ENCODE data around the gene TDRD12.
"Not testable (repeated sequence)": the region's sequence is repeated elsewhere in the genome, so short reads cannot be mapped to it uniquely, and the experiment has no call there.

Gene TDRD12

DNA sequence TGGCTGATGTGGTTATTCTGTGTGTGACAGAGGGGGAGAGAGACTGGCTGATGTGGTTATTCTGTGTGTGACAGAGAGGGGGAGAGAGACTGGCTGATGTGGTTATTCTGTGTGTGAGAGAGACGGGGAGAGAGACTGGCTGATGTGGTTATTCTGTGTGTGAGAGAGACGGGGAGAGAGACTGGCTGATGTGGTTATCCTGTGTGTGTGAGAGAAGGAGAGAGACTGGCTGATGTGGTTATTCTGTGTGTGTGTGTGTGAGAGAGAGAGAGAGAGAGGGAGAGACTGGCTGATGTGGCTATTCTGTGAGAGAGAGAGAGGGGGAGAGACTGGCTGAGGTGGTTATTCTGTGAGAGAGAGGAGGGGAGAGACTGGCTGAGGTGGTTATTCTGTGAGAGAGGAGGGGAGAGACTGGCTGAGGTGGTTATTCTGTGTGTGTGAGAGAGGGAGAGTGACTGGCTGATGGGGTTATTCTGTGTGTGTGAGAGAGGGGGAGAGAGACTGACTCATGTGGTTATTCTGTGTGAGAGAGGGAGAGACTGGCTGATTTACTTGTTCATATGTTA, 27.1 kb downstream of the TDRD12 start:
- peak in 2 of 51 donors; percentile 4 to 13 for DNase-seq

DNA sequence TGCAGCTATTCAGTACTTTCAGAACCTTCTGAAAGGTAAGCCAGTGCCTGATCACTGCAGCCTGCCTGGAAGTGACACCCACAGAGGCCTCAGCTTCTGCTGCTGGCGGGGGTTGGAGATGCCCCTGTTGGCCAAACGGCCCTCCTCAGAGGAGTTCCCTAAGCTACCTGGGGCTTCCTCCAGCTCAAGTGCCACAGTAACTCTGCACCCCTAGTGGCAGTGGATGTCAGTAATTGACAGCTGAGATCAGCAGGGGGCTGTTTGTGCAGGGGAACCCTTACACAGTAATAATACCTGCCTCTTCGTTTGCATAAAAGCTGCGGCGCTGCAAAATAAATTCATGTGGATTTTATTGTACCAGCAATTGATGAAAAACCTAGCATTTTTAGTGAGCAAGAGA, 28.9 kb downstream of the TDRD12 start:
- DNase-seq, result no peak

DNA sequence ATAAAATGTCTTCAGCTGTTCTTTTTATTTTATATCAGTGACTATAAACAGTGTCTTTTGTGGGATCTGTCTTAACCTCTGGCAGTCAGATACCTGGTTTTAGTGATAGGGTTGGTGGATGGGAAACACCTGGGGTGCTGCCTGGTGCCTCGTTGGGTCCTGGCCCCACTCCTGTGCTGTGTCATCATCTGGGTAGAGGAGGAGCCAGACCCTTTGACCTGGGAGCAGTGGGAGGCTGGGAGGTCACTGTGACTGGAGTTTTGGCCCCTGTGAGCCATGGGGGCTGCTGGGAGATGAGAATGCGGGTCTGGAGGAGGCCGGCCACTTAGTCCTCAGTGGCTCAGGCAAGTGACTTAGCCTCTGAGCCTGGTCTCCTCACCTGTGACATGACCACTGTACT, 29.4 kb downstream of the TDRD12 start:
- no peak for DNase-seq

DNA sequence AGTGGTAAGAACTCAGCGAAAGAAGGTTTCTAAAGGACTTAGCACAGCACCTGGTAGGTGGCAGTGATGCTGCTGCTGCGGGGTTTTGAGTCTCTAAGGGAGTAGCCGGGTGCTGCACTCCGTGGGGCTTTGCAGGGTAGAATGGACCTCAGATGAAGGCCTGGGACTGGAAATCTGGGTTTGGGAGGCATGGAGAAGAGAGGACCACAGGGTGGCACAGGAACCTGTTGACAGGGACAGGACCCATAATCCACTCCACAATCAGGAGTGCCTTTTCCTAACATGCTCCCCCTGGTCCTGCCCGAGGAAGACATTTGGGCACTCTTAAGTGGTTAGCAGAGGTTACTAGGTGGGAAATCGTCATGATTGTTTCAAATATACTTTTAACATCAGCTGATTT, 29.8 kb downstream of the TDRD12 start:
- DNase-seq, result no peak

DNA sequence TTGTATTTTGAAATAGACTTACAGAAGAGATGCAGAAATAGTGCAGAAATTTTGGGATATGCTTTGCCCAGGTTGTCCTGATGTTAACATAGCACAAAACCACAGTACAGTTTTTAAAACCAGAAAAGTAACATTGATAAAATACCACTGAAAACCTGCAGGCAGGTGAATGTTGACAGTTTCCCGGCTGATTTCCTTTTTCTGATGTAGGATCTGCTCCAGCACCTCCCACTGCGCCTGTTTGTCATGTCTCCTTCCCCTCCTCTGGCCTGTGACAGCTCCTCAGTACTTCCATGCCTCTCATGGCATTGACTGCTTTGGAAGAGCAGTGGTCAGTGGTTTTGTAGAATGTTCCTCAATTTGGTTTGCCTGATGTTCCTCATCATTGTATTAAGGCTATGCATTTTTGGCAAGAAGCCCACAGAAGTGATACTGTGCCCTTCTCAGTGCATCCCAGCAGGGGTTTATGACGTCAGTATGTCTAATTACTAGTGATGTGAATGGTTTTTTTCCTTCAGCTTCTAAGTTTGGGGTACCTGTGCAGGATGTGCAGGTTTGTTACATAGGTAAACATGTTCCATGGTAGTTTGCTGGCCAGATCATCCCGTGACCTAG, 31.0 kb downstream of the TDRD12 start:
- DNase-seq, result no peak

DNA sequence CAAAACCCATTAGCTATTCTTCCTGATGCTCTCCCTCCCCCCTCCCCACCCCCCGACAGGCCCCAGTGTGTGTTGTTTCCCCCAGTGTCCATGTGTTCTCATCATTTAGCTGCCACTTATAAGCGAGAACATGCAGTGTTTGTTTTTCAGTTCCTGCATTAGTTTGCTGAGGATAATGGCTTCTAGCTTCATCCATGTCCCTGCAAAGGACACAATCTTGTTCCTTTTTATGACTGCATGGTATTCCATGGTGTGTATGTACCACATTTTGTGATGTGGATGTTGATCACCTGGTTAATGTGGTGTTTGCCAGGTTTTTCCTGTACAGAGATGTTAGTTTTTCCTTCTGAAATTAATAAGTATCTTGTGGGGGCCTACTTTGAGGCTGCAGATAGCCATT, 31.5 kb downstream of the TDRD12 start:
- no peak for DNase-seq

DNA sequence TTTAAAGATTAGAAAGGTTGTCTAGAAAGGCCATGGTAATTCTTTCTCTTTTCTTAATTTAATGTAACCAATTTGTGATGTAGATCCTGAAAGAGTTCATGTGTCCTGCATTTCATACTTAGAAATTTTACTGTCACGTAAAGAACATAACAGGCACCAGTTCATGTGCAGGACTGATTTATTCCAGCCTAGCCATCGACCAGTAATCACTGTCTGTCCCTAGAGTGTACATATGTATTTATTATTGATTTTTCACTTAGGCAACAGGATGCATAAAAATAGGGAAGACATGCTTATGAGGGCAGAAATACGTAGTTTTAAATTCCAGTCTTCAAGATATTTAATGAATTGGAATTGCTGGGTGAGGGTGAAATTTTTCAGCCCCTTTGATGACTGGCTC, 37.6 kb downstream of the TDRD12 start:
- no peak for DNase-seq

DNA sequence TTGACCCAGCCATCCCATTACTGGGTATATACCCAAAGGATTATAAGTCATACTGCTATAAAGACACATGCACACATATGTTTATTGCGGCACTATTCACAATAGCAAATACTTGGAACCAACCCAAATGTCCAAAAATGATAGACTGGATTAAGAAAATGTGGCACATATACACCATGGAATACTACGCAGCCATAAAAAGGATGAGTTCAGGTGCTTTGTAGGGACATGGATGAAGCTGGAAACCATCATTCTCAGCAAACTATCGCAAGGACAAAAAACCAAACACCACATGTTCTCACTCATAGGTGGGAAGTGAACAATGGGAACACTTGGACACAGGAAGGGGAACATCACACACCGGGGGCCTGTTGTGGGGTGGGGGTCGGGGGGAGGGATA, 45.8 kb downstream of the TDRD12 start:
- not testable (repeated sequence) for DNase-seq

DNA sequence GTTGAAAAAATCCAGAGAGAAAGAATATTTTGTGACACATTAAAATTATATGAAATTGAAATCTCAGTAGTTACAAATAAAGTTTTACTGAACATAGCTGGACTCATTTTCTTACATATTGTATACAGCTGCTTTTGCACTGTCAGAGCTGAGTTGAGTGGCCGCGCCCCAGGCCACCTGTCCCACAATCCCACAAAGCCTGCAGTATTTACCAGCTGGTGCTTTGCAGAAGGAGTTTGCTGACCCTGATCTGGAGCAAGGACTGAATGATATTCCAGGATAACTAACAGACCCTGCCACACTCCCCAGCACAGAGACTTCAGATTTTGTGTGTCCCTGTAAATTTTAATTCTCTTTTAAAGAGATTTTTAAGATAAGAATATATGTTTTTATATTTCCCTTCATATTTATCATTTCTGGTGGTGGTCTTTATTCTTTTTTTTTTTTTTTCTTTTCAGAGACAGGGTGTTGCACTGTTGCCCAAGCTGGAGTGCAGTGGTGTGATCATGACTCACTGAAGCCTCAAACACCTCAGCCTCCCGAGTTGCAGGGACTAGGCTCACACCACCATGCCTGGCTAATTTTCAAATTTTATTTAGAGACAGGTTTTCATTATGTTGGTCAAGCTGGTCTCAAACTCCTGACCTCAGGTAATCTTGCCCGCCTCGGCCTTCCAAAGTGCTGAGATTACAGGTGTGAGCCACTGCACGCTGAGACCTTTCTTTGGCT, 48.5 kb downstream of the TDRD12 start:
- DNase-seq, result no peak

DNA sequence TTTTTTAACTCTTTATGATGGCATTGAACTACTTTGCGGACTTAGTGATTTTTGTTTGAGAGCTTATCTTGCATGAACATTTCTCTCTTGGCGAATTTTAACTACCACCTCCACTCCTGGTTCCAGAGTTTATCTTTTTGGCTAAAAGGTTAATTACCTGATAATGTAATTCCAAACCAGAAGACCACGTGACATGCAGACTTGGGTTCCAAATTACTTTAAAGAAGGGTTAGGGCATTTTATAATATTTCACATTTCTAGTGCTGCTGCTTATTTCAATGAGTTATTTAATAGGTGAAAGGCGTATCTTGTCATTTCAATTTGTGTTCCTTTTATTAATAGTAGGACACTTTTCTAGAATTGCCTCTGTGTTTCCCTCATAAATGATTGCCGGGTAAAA, 52.0 kb downstream of the TDRD12 start:
- no peak for DNase-seq

DNA sequence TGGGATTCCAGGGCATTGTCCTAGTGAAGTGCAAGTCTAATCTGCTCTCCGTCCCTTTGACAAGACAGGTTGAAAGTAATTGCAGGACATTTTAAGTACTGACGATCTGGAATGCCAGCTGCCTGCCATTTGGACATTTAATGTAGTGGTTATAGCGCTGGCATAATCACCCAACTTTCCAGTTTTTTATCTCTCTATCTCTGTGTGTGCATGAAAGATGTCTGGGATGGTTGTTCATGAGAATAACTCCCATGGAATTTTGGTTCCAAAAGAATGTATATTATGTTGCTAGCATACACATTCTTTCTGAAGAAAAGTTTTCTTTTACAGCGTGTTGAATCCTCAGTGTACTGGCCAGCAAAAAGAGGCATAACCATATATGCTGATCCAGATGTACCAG, 53.6 kb downstream of the TDRD12 start:
- DNase-seq, result no peak

DNA sequence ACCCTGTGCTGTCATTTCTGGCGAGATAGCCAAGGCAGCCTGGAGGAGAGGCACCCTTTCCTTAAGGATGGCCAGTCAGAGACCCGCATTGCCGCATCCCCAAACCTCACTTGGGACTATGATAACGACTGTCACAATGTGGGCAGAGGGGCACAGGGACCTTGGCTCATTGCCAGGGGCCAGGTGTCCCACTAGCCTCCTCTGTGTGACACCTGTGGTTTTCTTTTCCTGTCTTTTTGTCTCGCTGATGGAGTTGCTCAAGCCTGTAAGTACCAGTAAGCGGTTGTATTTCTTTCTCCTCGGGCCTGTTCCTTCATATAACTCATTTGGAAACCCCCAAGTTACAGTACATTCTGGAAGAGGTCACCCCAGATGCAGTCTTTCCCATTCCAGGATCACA, 59.5 kb downstream of the TDRD12 start:
- no peak for DNase-seq

DNA sequence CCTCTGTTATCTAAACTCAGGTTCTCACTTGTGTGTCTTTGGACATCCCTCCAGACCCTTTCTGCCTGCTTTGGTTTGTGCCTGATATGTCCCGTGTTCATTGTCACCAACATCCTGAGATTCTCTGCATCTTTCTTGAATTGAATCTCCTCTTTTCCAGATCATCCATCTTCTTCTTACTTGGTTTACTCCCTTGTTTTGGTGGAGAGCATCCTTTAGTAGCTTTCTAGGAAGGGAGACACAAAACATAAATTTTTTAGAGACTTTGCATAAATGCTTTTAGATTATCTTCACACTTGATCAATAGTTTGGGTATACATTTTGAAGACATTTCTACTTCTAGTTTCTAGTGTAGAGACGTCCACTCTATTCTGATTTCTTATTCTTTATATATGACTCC, 61.7 kb downstream of the TDRD12 start:
- no peak for DNase-seq

DNA sequence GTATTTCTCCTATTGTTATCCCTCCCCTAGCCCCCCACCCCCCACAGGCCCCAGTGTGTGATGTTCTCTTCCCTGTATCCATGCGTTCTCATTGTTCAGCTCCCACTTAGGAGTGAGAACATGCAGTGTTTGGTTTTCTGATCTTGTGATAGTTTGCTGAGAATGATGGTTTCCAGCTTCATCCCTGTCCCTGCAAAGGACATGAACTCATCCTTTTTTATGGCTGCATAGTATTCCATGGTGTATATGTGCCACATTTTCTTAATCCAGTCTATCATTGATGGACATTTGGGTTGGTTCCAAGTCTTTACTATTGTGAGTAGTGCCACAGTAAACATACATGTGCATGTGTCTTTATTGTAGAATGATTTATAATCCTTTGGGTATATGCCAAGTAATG, 62.5 kb downstream of the TDRD12 start:
- not testable (repeated sequence) for DNase-seq

DNA sequence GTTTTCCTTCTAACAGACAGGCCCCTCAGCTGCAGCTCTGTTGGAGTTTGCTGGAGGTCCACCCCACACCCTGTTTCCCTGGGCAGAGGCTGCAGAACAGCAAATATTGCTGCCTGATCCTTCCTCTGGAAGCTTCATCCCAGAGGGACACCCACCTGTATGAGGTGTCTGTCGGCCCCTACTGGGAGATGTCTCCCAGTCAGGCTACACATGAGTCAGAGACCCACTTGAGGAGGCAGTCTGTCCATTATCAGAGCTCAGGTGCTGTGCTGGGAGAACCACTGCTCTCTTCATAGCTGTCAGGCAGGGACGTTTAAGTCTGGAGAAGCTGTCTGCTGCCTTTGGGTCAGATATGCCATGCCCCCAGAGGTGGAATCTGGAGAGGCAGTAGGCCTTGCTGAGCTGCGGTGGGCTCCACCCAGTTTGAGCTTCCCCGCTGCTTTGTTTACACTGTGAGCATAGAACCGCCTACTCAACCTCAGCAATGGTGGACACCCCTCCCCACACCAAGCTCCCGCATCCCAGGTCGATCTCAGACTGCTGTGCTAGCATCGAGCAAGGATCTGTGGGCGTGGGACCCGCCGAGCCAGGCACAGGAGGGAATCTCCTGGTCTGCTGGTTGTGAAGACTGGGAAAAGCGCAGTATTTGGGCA, 67.7 kb downstream of the TDRD12 start:
- DNase-seq, result not testable (repeated sequence)

DNA sequence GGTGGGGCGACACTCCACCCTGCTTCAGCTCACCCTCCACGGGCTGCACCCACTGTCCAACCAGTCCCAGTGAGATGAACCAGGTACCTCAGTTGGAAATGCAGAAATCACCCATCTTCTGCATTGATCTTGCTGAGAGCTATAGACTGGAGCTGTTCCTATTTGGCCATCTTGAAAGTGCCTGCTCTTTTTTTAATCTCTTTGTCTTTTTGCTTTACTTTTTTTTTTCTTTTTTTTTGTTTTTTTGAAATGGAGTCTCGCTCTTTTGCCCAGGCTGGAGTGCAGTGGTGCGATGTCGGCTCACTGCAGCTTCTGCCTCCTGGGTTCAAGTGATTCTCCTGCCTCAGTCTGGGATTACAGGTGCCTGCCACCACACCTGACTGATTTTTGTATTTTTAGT, 68.3 kb downstream of the TDRD12 start:
- DNase-seq, result not testable (repeated sequence)

DNA sequence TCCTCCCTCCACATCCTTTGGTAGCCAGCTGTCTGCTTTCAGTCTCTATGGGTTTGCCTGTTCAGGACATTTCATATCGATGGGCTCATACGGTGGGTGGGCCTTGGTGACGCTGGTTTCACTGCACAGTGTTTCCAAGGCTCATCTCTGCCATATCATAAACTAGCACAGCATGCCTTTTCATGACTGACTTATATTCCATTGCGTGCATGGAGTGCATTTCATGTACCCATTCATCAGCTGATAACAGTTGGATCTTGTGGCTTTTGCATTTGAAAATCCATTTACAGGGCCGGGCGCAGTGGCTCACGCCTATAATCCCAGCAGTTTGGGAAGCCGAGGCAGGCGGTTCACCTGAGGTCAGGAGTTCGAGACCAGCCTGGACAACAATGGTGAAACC, 69.9 kb downstream of the TDRD12 start:
- no peak for DNase-seq

DNA sequence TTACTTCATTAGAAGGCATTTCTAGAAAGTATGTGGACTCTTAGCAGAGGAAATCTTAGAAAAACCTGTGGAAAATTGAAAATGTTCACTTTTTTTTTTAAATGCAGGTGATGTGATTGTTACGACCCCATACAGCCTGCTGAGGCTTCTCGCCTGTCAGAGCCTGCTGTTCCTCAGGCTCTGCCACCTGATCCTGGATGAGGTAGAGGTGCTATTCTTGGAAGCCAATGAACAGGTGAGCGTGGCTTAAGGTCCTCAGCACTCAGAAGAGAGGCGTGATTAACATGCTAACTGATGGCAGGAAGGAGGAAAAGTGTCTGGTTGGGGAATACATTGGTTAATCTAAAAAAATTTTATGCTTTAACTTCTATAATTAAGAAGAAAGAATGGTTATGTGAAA, 78.6 kb downstream of the TDRD12 start:
- peak in 1 of 51 donors; percentile 8 for DNase-seq

DNA sequence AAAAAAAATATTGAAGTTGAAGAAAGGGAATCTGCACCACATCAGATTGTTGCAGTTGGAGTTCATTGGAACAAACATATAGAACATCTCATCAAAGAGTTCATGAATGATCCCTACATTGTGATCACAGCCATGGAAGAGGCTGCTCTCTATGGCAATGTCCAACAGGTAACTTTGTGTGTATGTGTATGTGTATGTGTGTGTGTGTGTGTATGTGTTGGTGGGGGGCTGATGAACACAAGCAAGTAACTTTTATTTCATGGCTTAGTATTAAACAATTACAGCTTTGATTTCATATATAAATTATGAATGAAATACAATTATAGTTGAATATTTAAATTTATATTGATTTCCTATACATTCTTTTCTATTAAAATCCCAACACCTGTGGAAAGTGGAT, 80.6 kb downstream of the TDRD12 start:
- DNase-seq, result no peak

DNA sequence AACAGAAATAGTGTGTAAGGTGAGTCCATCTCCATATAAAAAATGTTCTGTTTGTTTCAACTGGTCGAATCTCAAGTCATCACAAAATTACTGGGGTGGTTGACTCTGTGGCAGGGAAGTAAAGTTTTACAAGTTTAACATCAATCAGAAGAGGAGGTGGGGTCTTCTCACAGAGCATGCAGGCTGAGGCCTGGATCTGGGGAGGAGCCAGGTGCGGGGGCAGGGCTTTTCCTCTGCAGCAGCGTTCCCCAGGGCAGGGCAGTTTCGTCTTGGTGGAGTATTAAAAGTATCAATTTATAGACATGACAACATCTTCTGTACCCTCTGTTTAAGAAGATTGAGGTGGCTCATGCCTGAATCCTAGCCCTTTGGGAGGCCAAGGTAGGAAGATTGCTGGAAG, 81.2 kb downstream of the TDRD12 start:
- DNase-seq, result no peak

DNA sequence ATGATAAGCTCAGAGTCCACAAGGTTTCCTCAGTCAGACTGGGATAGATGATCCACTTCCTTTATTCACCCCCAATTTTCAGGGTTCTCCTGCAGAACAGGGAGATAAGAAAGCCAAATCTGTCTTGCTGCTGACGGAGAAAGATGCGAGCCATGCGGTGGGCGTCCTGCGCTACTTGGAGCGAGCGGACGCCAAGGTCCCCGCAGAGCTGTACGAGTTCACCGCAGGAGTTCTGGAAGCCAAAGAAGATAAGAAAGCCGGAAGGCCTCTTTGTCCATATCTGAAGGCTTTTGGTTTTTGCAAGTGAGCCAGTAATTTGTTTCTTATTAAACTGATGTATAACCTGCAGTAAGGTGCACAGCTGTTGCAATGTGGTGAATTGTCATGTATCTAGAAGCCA, 83.3 kb downstream of the TDRD12 start:
- DNase-seq, result no peak

DNA sequence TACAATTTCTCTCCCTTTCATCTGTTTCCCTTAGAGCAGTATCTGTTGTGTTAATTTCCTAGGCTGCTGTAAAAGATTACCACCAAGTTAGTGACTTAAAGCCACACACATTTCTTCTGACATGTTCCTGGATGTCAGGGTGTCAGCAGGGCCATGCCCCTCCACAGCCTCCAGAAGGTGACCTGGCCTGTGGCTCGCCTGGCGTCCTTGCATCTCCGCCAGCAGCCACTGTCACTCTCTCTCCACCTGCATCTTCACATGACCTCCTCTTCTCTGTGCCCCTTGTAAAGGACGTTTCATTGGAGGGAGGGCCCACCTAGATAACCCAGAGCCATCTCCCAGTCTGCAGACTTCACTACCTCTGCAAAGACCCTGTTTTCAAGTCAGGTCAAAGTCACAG, 88.7 kb downstream of the TDRD12 start:
- DNase-seq, result no peak

DNA sequence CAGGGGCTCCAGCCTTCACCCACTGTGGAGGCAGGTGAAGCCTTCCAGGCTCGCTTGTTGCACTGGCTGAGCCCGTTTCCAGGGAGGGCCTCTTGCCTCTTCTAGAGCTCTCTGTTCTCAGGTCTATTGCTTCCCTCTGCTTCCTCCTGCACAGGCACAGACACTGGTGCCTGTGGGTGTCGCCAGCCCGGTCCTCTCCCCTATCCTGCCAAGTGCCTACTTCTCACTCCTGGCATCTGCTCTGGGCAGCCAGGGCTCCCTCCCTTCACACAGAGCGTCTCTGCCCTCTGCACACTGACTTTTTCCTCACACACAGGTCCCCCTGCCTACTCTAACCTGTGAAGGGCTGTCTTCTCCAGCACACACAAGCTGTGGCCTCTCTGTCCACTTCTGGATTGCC, 89.7 kb downstream of the TDRD12 start:
- DNase-seq, result no peak

Data from hypothalamus (tissue), 51 donors.